Measurements from ENCODE around the gene TBC1D16.

DNA sequence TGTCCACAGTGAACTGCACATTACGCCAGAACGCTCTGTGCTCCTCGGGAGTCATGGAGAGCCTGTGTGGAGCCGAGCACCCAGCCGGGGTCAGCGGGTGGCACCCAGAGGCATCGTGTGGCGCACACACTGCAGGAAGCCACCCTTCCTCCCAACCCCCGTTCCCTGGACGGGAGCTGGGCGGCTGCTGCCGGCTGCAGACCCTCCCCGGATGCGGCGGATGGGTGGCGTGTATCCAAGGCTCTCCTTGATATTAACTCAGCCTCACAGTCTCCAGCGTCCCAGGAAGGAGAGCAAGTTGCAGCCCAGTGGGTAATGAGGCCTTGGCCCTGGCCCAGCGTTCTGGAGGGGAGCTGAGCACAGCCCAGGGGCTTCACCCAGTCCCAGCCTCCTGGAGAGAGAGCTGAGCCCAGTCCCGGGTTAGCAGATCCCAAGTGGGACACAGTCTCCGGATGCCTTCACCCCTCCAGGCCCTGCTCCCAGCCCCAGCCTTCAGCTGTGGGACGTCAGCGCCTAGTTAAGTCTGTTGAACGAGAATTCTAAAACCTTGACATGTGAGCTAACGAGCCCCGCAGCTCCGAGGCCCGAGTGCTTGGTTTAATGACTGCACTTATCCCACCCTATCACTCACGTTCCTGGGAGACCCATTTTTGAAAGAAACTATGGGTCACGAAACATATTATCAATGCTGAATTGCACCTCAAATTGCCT lies 86.6 kb downstream of the TBC1D16 start:
- TF ChIP-seq POLR2AphosphoS5 (IDR thresholded peaks at IDR 0.05; ENCODE audit: low read depth, low read length) (no peak), POLR2A (IDR thresholded peaks at IDR 0.05; ENCODE audit: low read depth, low read length) (no peak), TAF1 (IDR thresholded peaks at IDR 0.05; ENCODE audit: low read depth, low read length) (no peak), SPI1 (IDR thresholded peaks at IDR 0.05; ENCODE audit: low read depth, low read length) (no peak), POU2F2 (IDR thresholded peaks at IDR 0.05; ENCODE audit: low read depth, low read length) (no peak)

Data from GM12891 (cell line).